Muscle layer of duodenum (tissue), 2 donors: ENCODE measurements around the gene PHLDA2.
"Not testable (repeated sequence)": the region's sequence is repeated elsewhere in the genome, so short reads cannot be mapped to it uniquely, and the experiment has no call there.

Experiments
- H3K27ac ChIP-seq: one replicate; pipeline ENCODE4 v1.7.0; 2013; ENCODE audit warnings: mild to moderate bottlenecking, low read length
- H3K27me3 ChIP-seq: one replicate; pipeline ENCODE4 v1.7.0; 2013; ENCODE audit warnings: low read depth, mild to moderate bottlenecking, control low read depth, low read length
- H3K36me3 ChIP-seq, 2 donors: one replicate each; pipeline ENCODE4 v1.7.0; 2013; ENCODE audit warnings: low read length in 2 of 2, control low read depth in 1 of 2, mild to moderate bottlenecking in 1 of 2; ENCODE audit not compliant: insufficient read depth in 2 of 2, control insufficient read depth in 1 of 2
- H3K4me1 ChIP-seq, 2 donors: one replicate each; pipeline ENCODE4 v1.7.0; 2013; ENCODE audit warnings: low read length in 2 of 2, mild to moderate bottlenecking in 2 of 2, control low read depth in 1 of 2, moderate library complexity in 1 of 2; ENCODE audit not compliant: insufficient read depth in 2 of 2, control insufficient read depth in 1 of 2
- H3K4me3 ChIP-seq, 2 donors: one replicate each; pipeline ENCODE4 v1.7.0; 2013; ENCODE audit warnings: low read length in 2 of 2, low read depth in 1 of 2, mild to moderate bottlenecking in 1 of 2
- H3K9me3 ChIP-seq, 2 donors: one replicate each; pipeline ENCODE4 v1.7.0; 2013; ENCODE audit warnings: low read length in 2 of 2, control low read depth in 1 of 2, mild to moderate bottlenecking in 1 of 2; ENCODE audit not compliant: control insufficient read depth in 1 of 2
- donor health status: healthy.

PHLDA2 gene

GRCh38 chr11:2911088-2911784, 18.0 kb downstream of the PHLDA2 start:
- H3K27ac ChIP-seq: no peak overlapping the region

DNA sequence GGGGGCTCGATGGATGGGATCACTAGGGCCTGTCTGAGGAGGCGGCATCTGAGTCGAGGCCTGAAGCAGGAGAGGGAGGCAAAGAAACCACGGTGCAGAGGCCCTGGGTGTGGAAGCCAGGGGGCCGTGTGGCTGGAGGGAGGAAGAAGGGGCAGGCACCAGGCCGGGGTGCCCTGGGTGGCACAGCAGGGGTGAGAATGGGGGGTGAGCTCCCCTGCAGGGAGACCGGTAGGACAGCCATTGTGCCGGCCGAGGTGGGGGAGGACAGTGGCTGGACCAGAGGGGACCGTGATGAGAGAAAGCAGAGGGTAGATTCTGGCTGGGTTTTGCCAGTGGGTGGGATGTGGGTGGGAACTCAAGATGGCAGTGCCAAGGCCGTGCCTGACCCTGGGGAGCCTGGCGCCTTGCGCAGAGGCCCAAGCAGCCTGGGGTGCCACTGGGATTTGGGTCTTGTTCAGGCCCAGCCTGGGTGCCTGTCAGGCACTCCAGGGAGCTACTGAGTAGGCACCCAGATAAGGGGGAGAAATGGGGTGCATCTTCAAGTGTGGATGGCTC, 18.7 kb downstream of the PHLDA2 start:
- Histone ChIP-seq H3K4me1 (peaks cover 3% of the 10 kb centered on the region in 2 donors), H3K27ac (no peak overlapping the region), H3K9me3 (peaks cover 0 to 5% of the 10 kb centered on the region in 2 donors), H3K4me3 (no peak overlapping the region), H3K27me3 (no peaks in the 10 kb centered on the region), H3K36me3 (no peaks in the 10 kb centered on the region)

More at GRCh38 chr11:2911088-2911784, 18.0 kb downstream of the PHLDA2 start:
- H3K9me3 ChIP-seq: peaks cover 0 to 5% of the 10 kb centered on the region in 2 donors
- H3K36me3 ChIP-seq: no peaks in the 10 kb centered on the region
- H3K4me3 ChIP-seq: no peak overlapping the region
- H3K27me3 ChIP-seq: no peaks in the 10 kb centered on the region
- peaks cover 3% of the 10 kb centered on the region in 2 donors for H3K4me1 ChIP-seq

GRCh38 chr11:2909133-2909902, 19.9 kb downstream of the PHLDA2 start:
- Histone ChIP-seq H3K4me1 (peaks cover 3% of the 10 kb centered on the region in 2 donors), H3K4me3 (no peak overlapping the region), H3K9me3 (peaks cover 0 to 5% of the 10 kb centered on the region in 2 donors), H3K27ac (no peak overlapping the region), H3K36me3 (no peaks in the 10 kb centered on the region), H3K27me3 (no peaks in the 10 kb centered on the region)

DNA sequence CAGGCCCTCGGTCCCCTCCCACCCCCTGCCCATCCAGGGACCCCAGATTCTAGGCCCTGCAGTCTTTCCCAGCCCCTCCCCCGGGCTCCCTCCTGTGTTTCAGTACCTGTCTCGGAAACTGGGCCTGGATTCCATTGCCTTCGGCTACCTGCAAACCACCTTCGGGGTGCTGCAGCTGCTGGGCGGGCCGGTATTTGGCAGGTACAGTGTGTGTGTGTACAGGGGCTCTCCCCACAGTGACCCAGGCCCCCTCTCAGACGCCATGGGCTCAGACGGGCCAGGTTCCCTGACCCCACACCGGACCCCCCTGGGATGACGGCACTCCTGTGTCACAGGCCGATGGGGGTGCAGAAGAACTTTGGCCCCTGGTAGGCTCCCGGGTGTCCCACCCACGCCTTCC, 21.1 kb downstream of the PHLDA2 start:
- Histone ChIP-seq H3K27me3 (no peaks in the 10 kb centered on the region), H3K9me3 (peaks cover 0 to 5% of the 10 kb centered on the region in 2 donors), H3K27ac (no peak overlapping the region), H3K4me1 (peaks cover 0 to 3% of the 10 kb centered on the region in 2 donors), H3K4me3 (no peak overlapping the region), H3K36me3 (no peaks in the 10 kb centered on the region)

DNA sequence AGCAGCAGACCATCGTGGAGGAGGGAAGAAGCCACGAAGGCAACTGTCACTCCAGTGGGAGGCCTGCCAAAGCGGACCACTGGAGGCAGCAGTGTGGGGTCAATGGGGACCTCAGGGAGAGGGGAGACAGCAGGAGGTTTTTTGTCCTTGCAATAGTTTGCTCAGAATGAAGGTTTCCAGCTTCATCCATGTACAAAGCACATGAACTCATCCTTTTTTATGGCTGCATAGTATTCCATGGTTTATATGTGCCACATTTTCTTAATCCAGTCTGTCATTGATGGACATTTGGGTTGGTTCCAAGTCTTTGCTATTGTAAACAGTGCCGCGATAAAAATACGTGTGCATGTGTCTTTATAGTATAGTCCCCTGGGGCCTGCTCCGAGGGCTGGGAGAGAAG, 23.9 kb downstream of the PHLDA2 start:
- H3K36me3 ChIP-seq, H3K9me3 ChIP-seq, H3K27me3 ChIP-seq, H3K4me3 ChIP-seq, H3K4me1 ChIP-seq, H3K27ac ChIP-seq: not testable (repeated sequence)

DNA sequence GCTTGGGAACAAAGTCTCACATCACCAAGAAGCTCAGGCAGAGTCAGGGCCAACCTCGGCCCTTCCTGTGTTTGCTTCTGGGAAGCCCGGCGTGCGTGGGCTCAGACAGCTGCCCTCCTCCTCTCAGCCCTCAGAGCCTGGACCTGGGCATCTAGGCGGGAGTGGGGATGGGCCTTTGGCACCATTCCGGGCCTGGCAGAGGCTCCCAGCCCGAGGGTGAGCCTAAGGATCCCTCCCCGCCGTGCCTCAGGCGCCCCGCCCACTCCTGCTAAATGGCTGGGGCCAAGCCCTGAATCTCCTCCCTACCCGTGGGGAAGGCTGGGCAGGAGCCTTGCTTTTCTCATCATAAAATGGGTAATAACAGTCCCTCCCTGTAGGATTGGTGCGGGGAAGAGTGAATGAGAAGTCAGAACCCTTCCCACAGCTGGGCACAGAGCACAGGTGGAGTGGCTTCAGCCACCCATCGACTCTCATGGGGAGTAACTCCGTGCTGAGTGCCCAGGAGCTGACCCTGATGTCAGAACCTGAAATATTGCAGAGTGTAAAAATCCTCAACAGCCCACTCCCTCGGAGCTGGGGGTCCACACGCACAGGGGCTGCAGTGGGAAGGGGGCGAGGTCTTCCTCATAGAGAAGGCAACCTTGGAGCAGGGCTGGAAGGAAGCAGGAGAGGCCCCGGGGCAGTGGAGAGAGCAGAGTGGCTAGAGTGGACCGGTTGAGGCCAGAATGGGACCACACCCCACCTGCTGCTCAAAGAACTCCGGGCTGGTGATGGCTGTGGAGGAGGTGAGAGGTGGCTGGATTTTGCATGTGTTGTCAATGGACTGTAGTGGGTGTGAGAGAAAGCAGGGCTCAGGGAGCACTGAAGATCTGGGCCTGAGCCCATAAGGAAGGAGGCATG, 24.8 kb downstream of the PHLDA2 start:
- Histone ChIP-seq H3K9me3 (peaks cover 0 to 5% of the 10 kb centered on the region in 2 donors), H3K27ac (peak overlapping the region; percentile 78), H3K4me3 (peak overlapping the region in 1 of 2 donors; percentile 7), H3K4me1 (peaks cover 6 to 8% of the 10 kb centered on the region in 2 donors), H3K27me3 (no peaks in the 10 kb centered on the region), H3K36me3 (no peaks in the 10 kb centered on the region)

DNA sequence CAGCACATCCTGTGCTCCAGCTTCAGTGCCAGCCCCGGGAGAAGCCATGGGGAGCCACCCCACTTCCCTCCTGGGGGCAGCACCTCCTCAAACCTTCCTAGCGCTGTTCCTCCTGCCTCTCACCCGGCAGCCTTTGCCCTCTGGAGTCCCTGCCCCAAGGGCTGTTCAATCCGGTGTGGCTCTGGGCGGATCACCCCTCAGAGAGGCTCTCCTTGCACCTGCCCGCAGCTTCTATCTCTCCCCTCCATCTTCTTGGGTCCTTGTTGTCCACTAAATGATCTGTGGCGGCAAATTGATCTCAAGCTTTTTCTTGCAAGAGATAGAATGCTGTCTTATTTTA, 25.6 kb downstream of the PHLDA2 start:
- Histone ChIP-seq H3K27me3 (no peaks in the 10 kb centered on the region), H3K4me3 (no peak overlapping the region), H3K4me1 (peaks cover 3 to 8% of the 10 kb centered on the region in 2 donors), H3K27ac (peak overlapping the region; percentile 78), H3K36me3 (no peaks in the 10 kb centered on the region), H3K9me3 (peaks cover 0 to 5% of the 10 kb centered on the region in 2 donors)

DNA sequence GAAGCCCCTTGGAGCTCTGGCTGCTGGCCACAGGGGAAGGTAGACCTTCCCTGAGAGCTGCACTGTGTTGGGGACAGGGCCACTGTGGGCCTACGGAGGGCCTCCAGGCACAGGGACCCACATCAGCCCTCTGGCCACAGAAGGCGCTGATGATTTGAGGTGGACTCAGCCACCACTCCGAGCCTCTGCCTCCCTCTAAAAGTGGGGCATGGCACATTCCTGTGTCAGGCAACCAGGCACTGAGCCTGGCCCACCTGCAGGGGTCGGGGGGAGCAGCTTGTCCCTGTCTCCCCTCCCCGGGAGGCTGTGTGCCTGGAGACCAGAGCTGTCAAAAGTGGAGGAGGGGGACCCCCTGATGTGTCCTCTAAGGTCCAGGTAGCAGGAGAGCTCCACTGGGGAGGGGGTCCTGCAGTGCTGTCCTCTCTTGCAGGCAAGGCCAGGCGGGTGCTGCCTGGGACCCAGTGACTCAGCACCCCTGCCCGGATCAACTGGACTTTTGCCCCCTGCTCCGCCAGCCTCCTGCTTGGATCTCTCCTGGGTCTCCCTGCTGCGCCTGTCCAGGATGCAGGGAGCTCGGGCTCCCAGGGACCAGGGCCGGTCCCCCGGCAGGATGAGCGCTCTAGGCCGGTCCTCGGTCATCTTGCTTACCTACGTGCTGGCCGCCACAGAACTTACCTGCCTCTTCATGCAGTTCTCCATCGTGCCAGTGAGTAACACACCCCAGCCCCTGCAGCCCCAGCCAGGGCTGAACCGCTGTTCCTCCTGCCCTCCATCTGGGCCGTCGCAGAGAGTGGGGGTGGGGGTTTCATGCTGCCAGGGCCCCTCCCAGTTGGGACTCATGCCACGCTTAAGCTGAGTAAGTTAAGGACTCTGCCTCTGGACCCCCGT, 26.2 kb downstream of the PHLDA2 start:
- Histone ChIP-seq H3K27ac (peak overlapping the region; percentile 78), H3K9me3 (peaks cover 0 to 5% of the 10 kb centered on the region in 2 donors), H3K36me3 (no peaks in the 10 kb centered on the region), H3K4me3 (peak overlapping the region; percentile 60 to 72), H3K27me3 (no peaks in the 10 kb centered on the region), H3K4me1 (peaks cover 6 to 8% of the 10 kb centered on the region in 2 donors)

- Histone ChIP-seq H3K4me3 (peak overlapping the region; percentile 60 to 72), H3K9me3 (peaks cover 0 to 2% of the 10 kb centered on the region in 2 donors), H3K27me3 (no peaks in the 10 kb centered on the region), H3K27ac (peak overlapping the region; percentile 78), H3K36me3 (no peaks in the 10 kb centered on the region), H3K4me1 (peaks cover 6 to 8% of the 10 kb centered on the region in 2 donors)
Measured at GRCh38 chr11:2901854-2902783, 27.1 kb downstream of the PHLDA2 start.
